ENCODE results near the gene FAM237B.
"Not testable (repeated sequence)": the region's sequence is repeated elsewhere in the genome, so short reads cannot be mapped to it uniquely, and the experiment has no call there.

Gene FAM237B

DNA sequence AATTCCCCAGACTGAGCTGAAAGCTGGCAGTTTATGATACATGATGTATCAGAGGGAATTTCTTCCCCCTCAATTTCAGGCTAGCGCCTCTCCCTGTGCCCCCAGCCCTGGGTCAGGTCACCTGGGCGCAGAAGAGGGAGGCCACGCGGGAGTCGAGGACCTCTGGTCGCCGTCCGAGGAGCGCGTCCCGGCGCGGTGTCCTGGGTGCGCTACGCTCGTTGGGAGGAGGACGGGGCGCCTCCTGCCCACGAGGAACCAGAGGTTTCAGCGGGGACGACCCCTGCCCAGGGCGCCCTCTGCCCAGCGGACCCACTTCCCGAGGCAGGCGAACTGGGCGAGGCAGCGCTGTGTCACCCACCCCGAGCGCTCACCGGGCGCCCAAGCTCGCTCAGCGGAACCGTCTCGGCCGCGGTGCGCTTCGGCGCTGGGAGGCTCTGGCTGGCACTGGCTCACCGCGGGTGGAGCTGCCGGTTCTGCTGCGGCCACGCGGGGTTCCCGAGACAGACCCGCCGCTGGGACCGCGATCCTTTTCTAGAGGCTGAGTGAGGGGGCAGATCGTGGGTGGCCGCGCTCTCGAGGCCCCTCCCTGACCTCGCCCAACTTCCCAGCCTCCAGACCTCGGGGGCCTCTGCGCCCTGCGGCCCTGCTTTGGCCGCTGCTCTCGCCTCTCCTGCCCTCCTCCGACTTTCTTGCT is at the start of gene FAM237B:
FAM237B (minus strand) TSS at position 504 of the 694 bp plus-strand sequence. CDS start 1,556 bp downstream, outside the sequence.
- DNase-seq (ENCODE audit: low read depth), result peak; percentile 35

- no peak for DNase-seq (ENCODE audit: low read depth)
Observed at GRCh38 chr7:90351987-90352386, 30.9 kb upstream of the FAM237B start.

GRCh38 chr7:90350032-90350431 is 28.9 kb upstream of the FAM237B start:
- not testable (repeated sequence) for DNase-seq (ENCODE audit: low read depth)

- DNase-seq (ENCODE audit: low read depth), result no peak
Observed at GRCh38 chr7:90349305-90349704, 28.2 kb upstream of the FAM237B start.

GRCh38 chr7:90347759-90348158 is 26.7 kb upstream of the FAM237B start:
- DNase-seq (ENCODE audit: low read depth), result no peak

GRCh38 chr7:90346336-90347125 is 25.4 kb upstream of the FAM237B start, which contains the start of gene GTPBP10:
TSS of gene GTPBP10 (plus strand) at chr7:90346716. CDS start at chr7:90346742, 26 bp downstream.
- DNase-seq (ENCODE audit: low read depth), result peak; percentile 97

GRCh38 chr7:90345595-90346335 is 24.7 kb upstream of the FAM237B start:
- peak; percentile 64 for DNase-seq (ENCODE audit: low read depth)

GRCh38 chr7:90345016-90345415 is 23.9 kb upstream of the FAM237B start:
- DNase-seq (ENCODE audit: low read depth), result no peak

DNA sequence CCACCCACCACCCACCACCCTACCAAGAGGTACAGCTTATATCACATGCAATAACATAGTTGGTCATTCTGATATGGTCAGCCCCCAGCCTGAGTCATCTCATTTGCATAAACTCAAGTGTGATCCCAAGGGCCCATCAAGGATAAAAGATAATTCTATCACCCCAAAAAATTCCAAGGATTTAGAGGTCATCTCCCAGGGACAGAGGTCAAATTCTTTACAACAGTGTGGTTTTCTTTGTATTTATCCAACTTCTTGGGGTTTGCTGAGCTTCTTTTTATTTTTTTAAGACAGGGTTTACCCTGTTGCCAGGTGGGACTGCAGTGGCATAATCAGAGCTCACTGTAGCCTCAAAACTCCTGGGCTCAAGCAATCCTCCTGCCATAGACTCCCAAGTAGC is 16.0 kb upstream of the FAM237B start:
- peak; percentile 18 for DNase-seq (ENCODE audit: low read depth)

GRCh38 chr7:90334926-90335325 is 13.8 kb upstream of the FAM237B start:
- not testable (repeated sequence) for DNase-seq (ENCODE audit: low read depth)

- no peak for DNase-seq (ENCODE audit: low read depth)
Observed at GRCh38 chr7:90334193-90334843, 13.2 kb upstream of the FAM237B start.

- no peak for DNase-seq (ENCODE audit: low read depth)
Observed at GRCh38 chr7:90326500-90326899, 5.4 kb upstream of the FAM237B start.

DNA sequence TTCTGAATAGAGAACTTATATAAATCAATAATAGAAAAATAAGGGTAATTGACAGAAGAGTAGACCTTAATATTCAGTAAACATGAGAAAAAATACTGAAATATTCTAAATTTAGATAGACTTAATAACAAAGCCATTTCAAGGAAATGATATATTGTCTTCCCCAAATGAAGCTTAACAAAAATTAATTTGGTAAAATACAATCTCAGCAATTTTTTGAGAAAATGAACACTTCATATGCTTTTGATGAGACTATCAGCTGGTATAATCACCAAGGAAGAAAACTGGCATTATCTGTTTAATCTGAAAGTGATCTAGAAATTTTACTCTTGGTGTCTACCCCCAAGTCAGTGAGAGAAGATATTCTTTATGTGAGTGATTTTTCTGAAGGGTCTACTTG is 1.7 kb upstream of the FAM237B start:
- DNase-seq (ENCODE audit: low read depth), result no peak

- no peak for DNase-seq (ENCODE audit: low read depth)
Observed at GRCh38 chr7:90320418-90320800, 695 bp downstream of the FAM237B start.

DNA sequence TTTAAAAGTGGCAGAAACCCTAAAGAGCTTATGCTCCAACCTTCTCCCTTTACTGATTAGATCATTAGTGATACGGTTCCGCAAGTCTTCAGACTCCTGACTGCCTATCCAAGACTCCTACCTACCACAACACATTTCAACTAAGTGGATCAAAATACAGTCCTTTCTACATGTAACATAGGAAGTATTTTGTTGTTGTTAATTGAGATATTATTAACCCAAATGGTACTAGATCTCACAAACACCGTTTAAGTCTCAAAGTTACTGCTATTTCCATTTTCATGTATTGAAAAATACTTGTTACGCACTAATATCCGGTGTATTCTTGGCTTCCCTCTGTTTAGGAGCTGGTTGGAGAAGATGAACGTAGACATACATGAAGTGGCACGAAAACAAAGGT is 1.1 kb downstream of the FAM237B start:
- no peak for DNase-seq (ENCODE audit: low read depth)

DNA sequence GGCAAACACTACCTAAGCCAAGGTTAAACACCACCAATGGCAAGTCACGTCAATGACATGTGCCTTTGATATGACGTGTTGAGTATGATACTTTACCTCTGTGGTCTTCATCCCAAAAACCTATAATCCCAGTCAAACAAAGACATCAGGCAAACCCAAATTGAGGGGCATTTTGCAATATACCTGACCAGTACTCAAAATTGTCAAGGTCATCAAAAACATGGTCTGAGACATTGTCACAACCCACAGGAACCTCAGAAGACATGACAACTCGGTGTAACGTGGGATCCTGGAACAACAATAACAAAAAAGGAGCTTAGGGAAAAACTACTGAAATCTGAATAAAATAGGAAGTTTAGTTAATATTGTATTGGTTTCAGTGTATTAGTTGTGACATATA is 7.2 kb downstream of the FAM237B start:
- DNase-seq (ENCODE audit: low read depth), result no peak

- peak; percentile 30 for DNase-seq (ENCODE audit: low read depth)
Observed at GRCh38 chr7:90312745-90313144, 8.4 kb downstream of the FAM237B start.

DNA sequence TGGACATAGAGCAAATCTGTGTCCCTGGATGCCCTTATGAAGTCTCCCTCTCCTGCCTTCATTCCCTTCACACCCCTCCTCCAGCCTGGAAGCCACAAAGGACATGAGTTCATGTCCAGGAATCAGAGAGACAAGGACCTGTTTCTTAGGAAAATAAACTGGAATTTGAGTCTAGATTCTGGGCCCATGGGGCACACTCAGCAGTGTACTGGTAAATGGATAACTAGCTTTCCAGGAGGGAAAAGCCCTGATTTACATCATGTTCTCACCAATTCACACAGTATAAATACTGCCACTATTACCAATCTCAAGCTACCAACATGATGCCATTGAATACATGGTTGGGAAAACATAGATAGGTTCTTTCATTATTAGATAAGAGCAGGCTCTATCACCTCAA is 9.9 kb downstream of the FAM237B start:
- DNase-seq (ENCODE audit: low read depth), result no peak

GRCh38 chr7:90309872-90310271 is 11.2 kb downstream of the FAM237B start:
- DNase-seq (ENCODE audit: low read depth), result no peak

- no peak for DNase-seq (ENCODE audit: low read depth)
Observed at GRCh38 chr7:90303241-90303640, 17.9 kb downstream of the FAM237B start.

- peak; percentile 80 for DNase-seq (ENCODE audit: low read depth)
Observed at GRCh38 chr7:90298145-90299038, 22.7 kb downstream of the FAM237B start.

Data from iris pigment epithelial cell (primary cell).